ENCODE measurements around the gene CADPS2. TPM values are rescaled to one million over a fixed set of nuclear protein-coding genes. Genes with fewer than 3 reads are reported as not detected.

The CADPS2 gene
- total RNA-seq, 4 donors from 2014 or later: 27.7 to 46.2 (median 32.6) TPM

GRCh38 chr7:122833888-122834570 lies 52.2 kb downstream of the CADPS2 start:
- intact Hi-C loops (cut with DNase I): no loop called here
- H3K9me3 ChIP-seq: no peaks in the 10 kb centered on the region
- H3K4me1 ChIP-seq: no peaks in the 10 kb centered on the region
- no peak for DNase-seq
- no peaks in the 10 kb centered on the region for H3K27me3 ChIP-seq
- no peak overlapping the region for H3K4me3 ChIP-seq (replicated peaks in 1 of 3)
- 91 to 96% methylated on average over 10 of the region's 10 CpGs for WGBS, 2 donors
- TF ChIP-seq CTCF (IDR thresholded peaks at IDR 0.05) (no peak), POLR2A (IDR thresholded peaks at IDR 0.05) (no peak)
- no peak overlapping the region for H3K27ac ChIP-seq
- H3K36me3 ChIP-seq: no peaks in the 10 kb centered on the region

GRCh38 chr7:122831436-122831835 lies 54.8 kb downstream of the CADPS2 start:
- no peak overlapping the region for H3K4me3 ChIP-seq (replicated peaks in 1 of 3)
- DNase-seq: no peak
- no peak overlapping the region for H3K27ac ChIP-seq
- no peaks in the 10 kb centered on the region for H3K36me3 ChIP-seq
- no peak for TF ChIP-seq CTCF (IDR thresholded peaks at IDR 0.05)
- no peak for TF ChIP-seq POLR2A (IDR thresholded peaks at IDR 0.05)
- H3K9me3 ChIP-seq: no peaks in the 10 kb centered on the region
- no peaks in the 10 kb centered on the region for H3K27me3 ChIP-seq
- no peaks in the 10 kb centered on the region for H3K4me1 ChIP-seq
- intact Hi-C loops (cut with DNase I): no loop called here
- 68 to 86% methylated on average over 1 of the region's 1 CpG for WGBS, 2 donors

GRCh38 chr7:122829962-122830361 lies 56.3 kb downstream of the CADPS2 start:
- H3K36me3 ChIP-seq: no peaks in the 10 kb centered on the region
- TF ChIP-seq CTCF (IDR thresholded peaks at IDR 0.05) (no peak), POLR2A (IDR thresholded peaks at IDR 0.05) (no peak)
- H3K4me1 ChIP-seq: no peaks in the 10 kb centered on the region
- no peak overlapping the region for H3K27ac ChIP-seq
- H3K27me3 ChIP-seq: no peaks in the 10 kb centered on the region
- no peak for DNase-seq
- no peak overlapping the region for H3K4me3 ChIP-seq (replicated peaks in 1 of 3)
- no peaks in the 10 kb centered on the region for H3K9me3 ChIP-seq
- intact Hi-C loops (cut with DNase I): no loop called here
- 58 to 59% methylated on average over 2 of the region's 2 CpGs for WGBS, 2 donors

- no peak overlapping the region for H3K27ac ChIP-seq
- H3K4me1 ChIP-seq: no peaks in the 10 kb centered on the region
- intact Hi-C loops (cut with DNase I): no loop called here
- H3K4me3 ChIP-seq (replicated peaks in 1 of 3): no peak overlapping the region
- no peak for DNase-seq
- H3K9me3 ChIP-seq: no peaks in the 10 kb centered on the region
- H3K27me3 ChIP-seq: no peaks in the 10 kb centered on the region
- no peaks in the 10 kb centered on the region for H3K36me3 ChIP-seq
- TF ChIP-seq CTCF (IDR thresholded peaks at IDR 0.05): no peak
- TF ChIP-seq POLR2A (IDR thresholded peaks at IDR 0.05): no peak
Measured at GRCh38 chr7:122827763-122828162, 58.5 kb downstream of the CADPS2 start.

- no peaks in the 10 kb centered on the region for H3K4me1 ChIP-seq
- no peak for TF ChIP-seq CTCF (IDR thresholded peaks at IDR 0.05)
- no peak for TF ChIP-seq POLR2A (IDR thresholded peaks at IDR 0.05)
- H3K27me3 ChIP-seq: no peaks in the 10 kb centered on the region
- intact Hi-C loops (cut with DNase I): no loop called here
- DNase-seq: no peak
- no peak overlapping the region for H3K27ac ChIP-seq
- 96 to 98% methylated on average over 3 of the region's 3 CpGs for WGBS, 2 donors
- H3K36me3 ChIP-seq: no peaks in the 10 kb centered on the region
- H3K4me3 ChIP-seq (replicated peaks in 1 of 3): no peak overlapping the region
- no peaks in the 10 kb centered on the region for H3K9me3 ChIP-seq
Measured at GRCh38 chr7:122813845-122814244, 72.4 kb downstream of the CADPS2 start.
